ENCODE results near the gene PTPRT. TPM values are rescaled to one million over a fixed set of nuclear protein-coding genes. Genes with fewer than 3 reads are reported as not detected.

PTPRT gene
- polyA plus RNA-seq, 1 of the 3 experiments (the other 2 are of a cell fraction) = not detected

DNA sequence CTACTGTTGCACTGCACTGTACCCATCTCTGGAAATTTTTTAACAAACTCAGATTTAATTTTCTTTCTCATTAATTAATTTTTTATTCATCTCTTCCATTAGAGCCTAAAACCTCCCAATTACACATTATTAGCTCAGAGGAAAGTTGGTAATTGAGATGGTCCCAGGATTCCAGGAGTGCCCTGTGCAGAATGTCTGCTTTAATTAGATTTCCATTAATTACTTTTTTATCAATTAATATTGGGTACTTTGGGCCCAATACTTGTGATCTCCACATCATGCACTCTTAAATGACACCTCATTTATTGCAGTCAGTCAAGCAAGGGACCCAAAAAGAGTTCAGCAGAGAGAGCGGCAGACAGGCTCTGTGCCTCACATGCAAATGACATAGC is 232.0 kb downstream of the PTPRT start:
- 28% methylated on average over 1 of the region's 1 CpG for WGBS (ENCODE audit: low lambda C conversion rate)

DNA sequence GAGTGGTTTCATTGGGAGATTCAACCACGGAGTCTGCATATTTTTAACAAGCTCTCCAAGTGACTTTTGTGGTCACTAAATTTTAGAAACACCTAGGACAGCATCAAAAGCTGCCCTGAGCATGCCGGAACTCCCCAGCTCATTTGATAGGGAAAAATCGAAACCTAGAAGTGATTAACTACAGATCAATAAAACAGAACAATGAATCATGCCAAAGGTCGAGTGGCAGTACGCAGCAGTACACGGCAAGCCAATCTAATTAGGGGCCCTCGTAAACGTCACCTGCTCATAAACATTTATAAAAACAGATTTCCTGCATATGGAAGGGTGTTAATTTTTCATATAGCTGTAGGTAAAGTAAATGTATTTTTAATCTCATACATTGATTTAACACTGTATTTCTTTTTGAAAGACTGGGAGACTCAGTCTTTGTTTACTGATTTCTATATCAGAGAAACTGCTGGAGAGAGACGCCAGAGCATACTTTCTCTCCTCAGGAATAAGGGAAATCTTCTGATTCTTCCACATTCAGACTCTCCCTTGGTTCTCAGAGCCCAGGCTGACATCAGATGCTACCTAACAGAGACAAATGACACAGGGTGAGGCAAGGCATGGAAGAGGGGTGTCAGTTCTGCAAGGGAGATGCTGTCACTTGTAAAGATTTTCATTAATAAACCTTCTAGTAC is 232.5 kb downstream of the PTPRT start:
- Histone ChIP-seq H3K27me3 (ENCODE audit: insufficient read depth) (no peaks in the 10 kb centered on the region), H3K4me1 (ENCODE audit: control insufficient read depth in 1 of 2, insufficient read depth in 2 of 2, low read depth in 1 of 2, low read length in 1 of 2) (no peaks in the 10 kb centered on the region), H3K9me3 (no peaks in the 10 kb centered on the region), H3K9ac (no peak overlapping the region), H2AFZ (ENCODE audit: low read depth) (no peak overlapping the region), H3F3A (replicated peaks; ENCODE audit: insufficient read depth) (no peaks in the 10 kb centered on the region), H3K4me3 (ENCODE audit: low read depth in 2 of 2, low read length in 1 of 2) (no peak overlapping the region), H3K9me2 (no peaks in the 10 kb centered on the region), H3K27ac (ENCODE audit: low read depth in 2 of 2, low read length in 1 of 2) (no peak overlapping the region), H4K20me1 (ENCODE audit: insufficient read depth) (no peaks in the 10 kb centered on the region), H3K36me3 (replicated peaks in 1 of 2; ENCODE audit: control insufficient read depth in 1 of 2, insufficient read depth in 2 of 2, low read length in 1 of 2) (no peaks in the 10 kb centered on the region), H3K4me2 (no peak overlapping the region), H3K79me2 (ENCODE audit: insufficient read depth) (no peaks in the 10 kb centered on the region)
- CTCF ChIA-PET = no interaction called here
- DNase-seq = no peak
- POLR2A ChIA-PET = no interaction called here
- WGBS (ENCODE audit: low lambda C conversion rate) = 13% methylated on average over 9 of the region's 9 CpGs
- TF ChIP-seq RXRA (IDR thresholded peaks at IDR 0.05; ENCODE audit: borderline replicate concordance, low read depth) = no peak
- TF ChIP-seq GATA2 (CRISPR knock-in tag; IDR thresholded peaks at IDR 0.05) = no peak
- no peak for TF ChIP-seq EP300 (IDR thresholded peaks at IDR 0.05; ENCODE audit: borderline replicate concordance in 1 of 2, low read depth in 1 of 2, low read length in 1 of 2)
- no peak for TF ChIP-seq NRF1 (IDR thresholded peaks at IDR 0.05; ENCODE audit: low read depth, low read length)
- TF ChIP-seq SIN3A (IDR thresholded peaks at IDR 0.05; ENCODE audit: borderline replicate concordance, low read depth, low read length) = no peak
- TF ChIP-seq, protein P1, sequence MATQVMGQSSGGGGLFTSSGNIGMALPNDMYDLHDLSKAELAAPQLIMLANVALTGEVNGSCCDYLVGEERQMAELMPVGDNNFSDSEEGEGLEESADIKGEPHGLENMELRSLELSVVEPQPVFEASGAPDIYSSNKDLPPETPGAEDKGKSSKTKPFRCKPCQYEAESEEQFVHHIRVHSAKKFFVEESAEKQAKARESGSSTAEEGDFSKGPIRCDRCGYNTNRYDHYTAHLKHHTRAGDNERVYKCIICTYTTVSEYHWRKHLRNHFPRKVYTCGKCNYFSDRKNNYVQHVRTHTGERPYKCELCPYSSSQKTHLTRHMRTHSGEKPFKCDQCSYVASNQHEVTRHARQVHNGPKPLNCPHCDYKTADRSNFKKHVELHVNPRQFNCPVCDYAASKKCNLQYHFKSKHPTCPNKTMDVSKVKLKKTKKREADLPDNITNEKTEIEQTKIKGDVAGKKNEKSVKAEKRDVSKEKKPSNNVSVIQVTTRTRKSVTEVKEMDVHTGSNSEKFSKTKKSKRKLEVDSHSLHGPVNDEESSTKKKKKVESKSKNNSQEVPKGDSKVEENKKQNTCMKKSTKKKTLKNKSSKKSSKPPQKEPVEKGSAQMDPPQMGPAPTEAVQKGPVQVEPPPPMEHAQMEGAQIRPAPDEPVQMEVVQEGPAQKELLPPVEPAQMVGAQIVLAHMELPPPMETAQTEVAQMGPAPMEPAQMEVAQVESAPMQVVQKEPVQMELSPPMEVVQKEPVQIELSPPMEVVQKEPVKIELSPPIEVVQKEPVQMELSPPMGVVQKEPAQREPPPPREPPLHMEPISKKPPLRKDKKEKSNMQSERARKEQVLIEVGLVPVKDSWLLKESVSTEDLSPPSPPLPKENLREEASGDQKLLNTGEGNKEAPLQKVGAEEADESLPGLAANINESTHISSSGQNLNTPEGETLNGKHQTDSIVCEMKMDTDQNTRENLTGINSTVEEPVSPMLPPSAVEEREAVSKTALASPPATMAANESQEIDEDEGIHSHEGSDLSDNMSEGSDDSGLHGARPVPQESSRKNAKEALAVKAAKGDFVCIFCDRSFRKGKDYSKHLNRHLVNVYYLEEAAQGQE (IDR thresholded peaks at IDR 0.05; ENCODE audit: low read depth, low read length) = no peak
- TF ChIP-seq MXI1 (IDR thresholded peaks at IDR 0.05; ENCODE audit: low read depth, low read length) = no peak
- TF ChIP-seq TAF1 (IDR thresholded peaks at IDR 0.05; ENCODE audit: borderline replicate concordance, low read depth, low read length) = no peak
- no peak for TF ChIP-seq EZH2phosphoT487 (IDR thresholded peaks at IDR 0.05; ENCODE audit: borderline replicate concordance, low read depth)

More for the DNA sequence above, 232.0 kb downstream of the PTPRT start:
- no peaks in the 10 kb centered on the region for H3K9me2 ChIP-seq
- no peak overlapping the region for H3K4me2 ChIP-seq
- H3K79me2 ChIP-seq (ENCODE audit: insufficient read depth) = no peaks in the 10 kb centered on the region
- H3K9ac ChIP-seq = no peak overlapping the region
- DNase-seq = no peak
- H4K20me1 ChIP-seq (ENCODE audit: insufficient read depth) = no peaks in the 10 kb centered on the region
- CTCF ChIA-PET = no interaction called here
- H3K27ac ChIP-seq (ENCODE audit: low read depth in 2 of 2, low read length in 1 of 2) = no peak overlapping the region
- POLR2A ChIA-PET = no interaction called here
- TF ChIP-seq FOXM1 (IDR thresholded peaks at IDR 0.05; ENCODE audit: low read depth) (no peak), EZH2phosphoT487 (IDR thresholded peaks at IDR 0.05; ENCODE audit: borderline replicate concordance, low read depth) (no peak), SMC3 (IDR thresholded peaks at IDR 0.05; ENCODE audit: low read depth, low read length) (no peak), RFX5 (IDR thresholded peaks at IDR 0.05; ENCODE audit: low read length) (no peak), NFIC (IDR thresholded peaks at IDR 0.05; ENCODE audit: borderline replicate concordance) (no peak), FOXJ3 (CRISPR knock-in tag; IDR thresholded peaks at IDR 0.05) (no peak), TAF1 (IDR thresholded peaks at IDR 0.05; ENCODE audit: borderline replicate concordance, low read depth, low read length) (no peak)
- TF ChIP-seq, protein P2, sequence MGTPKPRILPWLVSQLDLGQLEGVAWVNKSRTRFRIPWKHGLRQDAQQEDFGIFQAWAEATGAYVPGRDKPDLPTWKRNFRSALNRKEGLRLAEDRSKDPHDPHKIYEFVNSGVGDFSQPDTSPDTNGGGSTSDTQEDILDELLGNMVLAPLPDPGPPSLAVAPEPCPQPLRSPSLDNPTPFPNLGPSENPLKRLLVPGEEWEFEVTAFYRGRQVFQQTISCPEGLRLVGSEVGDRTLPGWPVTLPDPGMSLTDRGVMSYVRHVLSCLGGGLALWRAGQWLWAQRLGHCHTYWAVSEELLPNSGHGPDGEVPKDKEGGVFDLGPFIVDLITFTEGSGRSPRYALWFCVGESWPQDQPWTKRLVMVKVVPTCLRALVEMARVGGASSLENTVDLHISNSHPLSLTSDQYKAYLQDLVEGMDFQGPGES (IDR thresholded peaks at IDR 0.05; ENCODE audit: low read depth, low read length) = no peak
- TF ChIP-seq, protein P3, sequence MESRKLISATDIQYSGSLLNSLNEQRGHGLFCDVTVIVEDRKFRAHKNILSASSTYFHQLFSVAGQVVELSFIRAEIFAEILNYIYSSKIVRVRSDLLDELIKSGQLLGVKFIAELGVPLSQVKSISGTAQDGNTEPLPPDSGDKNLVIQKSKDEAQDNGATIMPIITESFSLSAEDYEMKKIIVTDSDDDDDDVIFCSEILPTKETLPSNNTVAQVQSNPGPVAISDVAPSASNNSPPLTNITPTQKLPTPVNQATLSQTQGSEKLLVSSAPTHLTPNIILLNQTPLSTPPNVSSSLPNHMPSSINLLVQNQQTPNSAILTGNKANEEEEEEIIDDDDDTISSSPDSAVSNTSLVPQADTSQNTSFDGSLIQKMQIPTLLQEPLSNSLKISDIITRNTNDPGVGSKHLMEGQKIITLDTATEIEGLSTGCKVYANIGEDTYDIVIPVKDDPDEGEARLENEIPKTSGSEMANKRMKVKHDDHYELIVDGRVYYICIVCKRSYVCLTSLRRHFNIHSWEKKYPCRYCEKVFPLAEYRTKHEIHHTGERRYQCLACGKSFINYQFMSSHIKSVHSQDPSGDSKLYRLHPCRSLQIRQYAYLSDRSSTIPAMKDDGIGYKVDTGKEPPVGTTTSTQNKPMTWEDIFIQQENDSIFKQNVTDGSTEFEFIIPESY (IDR thresholded peaks at IDR 0.05; ENCODE audit: borderline replicate concordance, low read depth) = no peak
- TF ChIP-seq, protein P4, sequence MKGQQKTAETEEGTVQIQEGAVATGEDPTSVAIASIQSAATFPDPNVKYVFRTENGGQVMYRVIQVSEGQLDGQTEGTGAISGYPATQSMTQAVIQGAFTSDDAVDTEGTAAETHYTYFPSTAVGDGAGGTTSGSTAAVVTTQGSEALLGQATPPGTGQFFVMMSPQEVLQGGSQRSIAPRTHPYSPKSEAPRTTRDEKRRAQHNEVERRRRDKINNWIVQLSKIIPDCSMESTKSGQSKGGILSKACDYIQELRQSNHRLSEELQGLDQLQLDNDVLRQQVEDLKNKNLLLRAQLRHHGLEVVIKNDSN (IDR thresholded peaks at IDR 0.05; ENCODE audit: borderline replicate concordance, low read depth) = no peak
- H3K4me1 ChIP-seq (ENCODE audit: control insufficient read depth in 1 of 2, insufficient read depth in 2 of 2, low read depth in 1 of 2, low read length in 1 of 2) = no peaks in the 10 kb centered on the region
- H3K27me3 ChIP-seq (ENCODE audit: insufficient read depth) = no peaks in the 10 kb centered on the region
- no peak overlapping the region for H2AFZ ChIP-seq (ENCODE audit: low read depth)
- no peaks in the 10 kb centered on the region for H3F3A ChIP-seq (replicated peaks; ENCODE audit: insufficient read depth)
- no peaks in the 10 kb centered on the region for H3K9me3 ChIP-seq
- H3K4me3 ChIP-seq (ENCODE audit: low read depth in 2 of 2, low read length in 1 of 2) = no peak overlapping the region
- H3K36me3 ChIP-seq (replicated peaks in 1 of 2; ENCODE audit: control insufficient read depth in 1 of 2, insufficient read depth in 2 of 2, low read length in 1 of 2) = no peaks in the 10 kb centered on the region

Data from SK-N-SH (cell line).